Left lung (tissue), 10 donors: ENCODE measurements around the gene FLRT2. TPM values are rescaled to one million over a fixed set of nuclear protein-coding genes. Genes with fewer than 3 reads are reported as not detected.

Experiments used
- ATAC-seq: fragments of 200-7000 bp; cut with Tn5 transposase; one replicate; pipeline ENCODE4 v1.9.1; 2020; ENCODE audit warnings: moderate library complexity
- DNase-seq, 4 donors: peaks; one replicate each; pipeline ENCODE4 v3.0.0-alpha.2; 2013 to 2020
- H3K27ac ChIP-seq, 2 donors: fragments of 200-600 bp; sonication (generic) in 1 of 2; one replicate each; pipeline versions ENCODE4 v1.5.0 to v1.8.0; 2020 to 2021
- H3K27me3 ChIP-seq, 2 donors: fragments of 200-600 bp; sonication (generic) in 1 of 2; one replicate each; pipeline versions ENCODE4 v1.5.0 to v1.8.0; 2020 to 2021
- H3K36me3 ChIP-seq, 2 donors: fragments of 200-600 bp; sonication (generic) in 1 of 2; one replicate each; pipeline versions ENCODE4 v1.5.0 to v1.8.0; 2020 to 2021
- H3K4me1 ChIP-seq, 2 donors: fragments of 200-600 bp; one replicate each; pipeline ENCODE4 v1.8.0; 2021
- H3K4me3 ChIP-seq, 2 donors: fragments of 200-600 bp; sonication (generic) in 1 of 2; one replicate each; pipeline versions ENCODE4 v1.5.0 to v1.8.0; 2020 to 2021; ENCODE audit warnings: mild to moderate bottlenecking in 1 of 2
- H3K9me3 ChIP-seq, 2 donors: fragments of 200-600 bp; sonication (generic) in 1 of 2; one replicate each; pipeline versions ENCODE4 v1.5.0 to v1.8.0; 2020 to 2021
- intact Hi-C, 2 donors: fragments of 100-400 bp; cut with DNase I; formaldehyde crosslinking; loops; one replicate each; pipeline versions ENCODE4 v1.11.2 to v1.14.2; 2022
- polyA plus RNA-seq, 6 donors: library from polyadenylated mRNA; unstranded; fragments of 120-200 nt; gene quantifications; one replicate each; pipeline ENCODE4 v1.2.1, GENCODE V29; 2013; ENCODE audit not compliant: insufficient read length in 6 of 6
- total RNA-seq, 2 donors: library from RNA; stranded (reverse); fragmentation: NEBNext Ultra II Directional; extraction: Animal tissue kit (Norgen Biotek cat#: 25700); gene quantifications; one replicate each; pipeline ENCODE4 v1.2.1, GENCODE V29; 2021
- TF ChIP-seq, protein P1 (sequence below), 2 donors: fragments of 200-600 bp; sonication (generic) in 1 of 2; IDR thresholded peaks; one replicate each; pipeline versions ENCODE4 v1.5.0 to v1.8.0; 2021; ENCODE audit warnings: antibody characterized with exemption in 2 of 2
- donor health status: DM: no; HTN: yes; CAD: no.
- donor health status: DM: no; HTN: no; CAD: no.

The FLRT2 gene
- total and polyA plus RNA-seq, 8 donors = 19.1 to 51.3 (median 35.3) TPM

DNA sequence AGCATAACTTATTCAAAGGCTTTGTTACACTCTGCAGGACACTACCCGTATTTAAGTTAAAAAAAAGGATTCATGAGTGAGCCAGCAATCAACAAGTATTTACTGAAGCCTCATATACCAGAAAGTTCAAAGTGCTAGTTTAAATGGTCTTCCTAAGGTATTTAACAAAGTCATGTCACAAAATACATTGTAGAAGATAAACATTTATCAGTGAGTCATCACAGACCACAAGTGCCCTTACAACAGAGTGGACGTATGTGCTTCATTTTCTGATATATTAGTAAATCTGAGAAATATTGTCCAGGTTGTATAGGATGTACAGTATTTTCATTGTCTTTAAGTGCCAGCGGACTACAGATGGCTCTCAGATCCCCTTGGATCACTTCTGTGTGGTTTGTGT is 24.2 kb downstream of the FLRT2 start:
- no peaks in the 10 kb centered on the region for H3K4me1 ChIP-seq
- ATAC-seq (no peak), DNase-seq (no peak)
- H3K27ac ChIP-seq = no peak overlapping the region
- H3K4me3 ChIP-seq = no peak overlapping the region
- no peaks in the 10 kb centered on the region for H3K36me3 ChIP-seq
- intact Hi-C loops = no loop called here
- TF ChIP-seq, protein P1, sequence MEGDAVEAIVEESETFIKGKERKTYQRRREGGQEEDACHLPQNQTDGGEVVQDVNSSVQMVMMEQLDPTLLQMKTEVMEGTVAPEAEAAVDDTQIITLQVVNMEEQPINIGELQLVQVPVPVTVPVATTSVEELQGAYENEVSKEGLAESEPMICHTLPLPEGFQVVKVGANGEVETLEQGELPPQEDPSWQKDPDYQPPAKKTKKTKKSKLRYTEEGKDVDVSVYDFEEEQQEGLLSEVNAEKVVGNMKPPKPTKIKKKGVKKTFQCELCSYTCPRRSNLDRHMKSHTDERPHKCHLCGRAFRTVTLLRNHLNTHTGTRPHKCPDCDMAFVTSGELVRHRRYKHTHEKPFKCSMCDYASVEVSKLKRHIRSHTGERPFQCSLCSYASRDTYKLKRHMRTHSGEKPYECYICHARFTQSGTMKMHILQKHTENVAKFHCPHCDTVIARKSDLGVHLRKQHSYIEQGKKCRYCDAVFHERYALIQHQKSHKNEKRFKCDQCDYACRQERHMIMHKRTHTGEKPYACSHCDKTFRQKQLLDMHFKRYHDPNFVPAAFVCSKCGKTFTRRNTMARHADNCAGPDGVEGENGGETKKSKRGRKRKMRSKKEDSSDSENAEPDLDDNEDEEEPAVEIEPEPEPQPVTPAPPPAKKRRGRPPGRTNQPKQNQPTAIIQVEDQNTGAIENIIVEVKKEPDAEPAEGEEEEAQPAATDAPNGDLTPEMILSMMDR (IDR thresholded peaks at IDR 0.05) = no peak
- no peaks in the 10 kb centered on the region for H3K9me3 ChIP-seq
- H3K27me3 ChIP-seq = no peaks in the 10 kb centered on the region

DNA sequence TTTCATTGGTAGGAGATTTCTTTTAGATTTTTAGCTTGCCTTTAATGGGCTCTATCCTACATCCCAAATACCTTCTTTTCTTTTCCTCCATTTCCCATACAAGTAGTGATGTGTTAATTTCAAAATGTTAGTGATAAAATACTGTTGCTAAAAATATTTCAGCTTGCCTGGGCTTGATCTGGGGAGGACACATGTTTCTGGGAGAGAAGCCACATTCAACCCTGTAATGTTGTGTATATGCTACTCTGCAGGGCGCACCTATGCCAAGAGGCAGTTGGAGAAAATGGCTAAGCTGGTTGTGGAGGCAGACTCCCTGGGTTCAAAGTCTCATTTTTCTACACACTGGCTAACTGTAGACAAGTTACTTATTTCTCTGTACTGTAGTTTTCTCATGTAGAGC is 26.3 kb downstream of the FLRT2 start:
- no peak for ATAC-seq
- intact Hi-C loops = no loop called here

DNA sequence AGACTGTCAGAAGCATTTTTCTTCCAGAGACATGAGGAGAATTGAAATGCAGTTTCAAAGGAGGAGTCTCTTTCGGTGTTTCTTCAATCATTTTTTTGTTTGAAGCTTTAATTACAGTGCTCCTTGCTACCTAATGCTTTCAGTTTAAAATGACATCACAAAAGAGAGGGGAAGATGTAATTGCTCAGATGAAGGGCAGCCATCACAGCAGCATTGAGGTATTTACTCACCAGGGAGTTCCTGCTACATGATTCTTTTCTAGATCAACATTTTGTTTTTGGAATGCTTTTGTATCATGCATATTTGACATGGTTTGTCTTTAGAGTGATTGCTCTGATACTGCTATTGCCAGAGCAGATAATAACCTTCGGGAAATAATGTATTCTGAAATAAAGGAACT is 28.6 kb downstream of the FLRT2 start:
- Histone ChIP-seq H3K27me3 (no peaks in the 10 kb centered on the region), H3K36me3 (no peaks in the 10 kb centered on the region), H3K27ac (no peak overlapping the region), H3K4me3 (no peak overlapping the region), H3K4me1 (no peaks in the 10 kb centered on the region), H3K9me3 (no peaks in the 10 kb centered on the region)
- TF ChIP-seq, protein P1 (IDR thresholded peaks at IDR 0.05) = no peak
- intact Hi-C loops = no loop called here
- ATAC-seq = no peak
- no peak for DNase-seq

More for the DNA sequence above, 26.3 kb downstream of the FLRT2 start:
- DNase-seq = no peak
- Histone ChIP-seq H3K27me3 (no peaks in the 10 kb centered on the region), H3K4me3 (no peak overlapping the region), H3K27ac (no peak overlapping the region), H3K4me1 (no peaks in the 10 kb centered on the region), H3K36me3 (no peaks in the 10 kb centered on the region), H3K9me3 (no peaks in the 10 kb centered on the region)
- TF ChIP-seq, protein P1 (IDR thresholded peaks at IDR 0.05) = no peak

DNA sequence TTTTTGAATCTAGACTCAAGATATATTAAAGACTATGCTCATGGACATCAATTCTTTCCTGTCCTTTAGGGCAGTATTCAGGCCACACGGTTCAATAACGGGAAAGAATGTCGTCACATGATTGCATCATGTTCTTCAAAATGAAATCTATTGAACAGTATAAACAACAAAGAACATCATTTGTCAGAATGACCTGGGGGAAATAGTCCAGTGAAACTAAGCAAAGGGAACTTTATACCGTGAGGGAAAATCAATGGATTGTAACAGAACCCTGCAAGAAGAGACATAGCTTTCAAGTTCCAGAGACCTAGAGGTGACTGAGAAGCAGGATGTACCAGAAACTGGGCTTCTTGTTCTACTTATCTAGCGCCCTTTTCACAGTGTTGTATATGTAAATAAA is 32.7 kb downstream of the FLRT2 start:
- TF ChIP-seq, protein P1 (IDR thresholded peaks at IDR 0.05) = no peak
- DNase-seq (no peak), ATAC-seq (no peak)
- Histone ChIP-seq H3K36me3 (no peaks in the 10 kb centered on the region), H3K27me3 (no peaks in the 10 kb centered on the region), H3K9me3 (no peaks in the 10 kb centered on the region), H3K4me3 (no peak overlapping the region), H3K27ac (no peak overlapping the region), H3K4me1 (no peaks in the 10 kb centered on the region)
- intact Hi-C loops = no loop called here

DNA sequence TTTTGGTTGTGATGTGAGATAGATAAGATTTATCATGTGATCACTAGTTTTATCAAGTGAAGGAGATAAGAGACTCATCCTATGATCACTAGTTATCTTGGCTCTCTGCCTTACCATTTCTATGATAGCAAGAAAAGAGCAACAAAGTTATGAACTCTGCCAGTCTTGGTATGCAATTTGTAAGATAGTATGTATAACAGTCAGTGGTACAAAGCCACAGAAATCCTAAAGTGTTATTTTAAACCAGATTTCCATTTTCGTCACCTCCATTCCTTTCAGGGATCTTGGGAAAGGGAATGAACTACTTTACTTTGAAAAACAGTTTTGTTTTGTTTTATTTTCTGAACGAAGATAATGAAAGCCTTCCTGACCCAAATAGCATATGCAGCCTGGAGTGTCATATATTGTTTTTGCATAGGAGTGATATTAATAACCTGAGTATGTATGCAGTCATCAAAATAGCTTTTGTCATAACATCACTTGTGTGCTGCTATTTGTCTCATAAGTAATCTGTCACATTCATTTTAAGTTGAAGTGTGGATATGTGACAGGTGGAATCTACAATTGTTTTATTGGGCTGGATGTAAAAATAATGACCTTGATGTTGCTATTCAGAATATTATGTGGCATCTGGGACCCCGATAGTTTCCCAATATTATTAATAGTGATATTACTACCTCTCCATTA is 35.0 kb downstream of the FLRT2 start:
- Histone ChIP-seq H3K27ac (no peak overlapping the region), H3K27me3 (no peaks in the 10 kb centered on the region), H3K4me1 (no peaks in the 10 kb centered on the region), H3K4me3 (no peak overlapping the region), H3K9me3 (no peaks in the 10 kb centered on the region), H3K36me3 (no peaks in the 10 kb centered on the region)
- TF ChIP-seq, protein P1 (IDR thresholded peaks at IDR 0.05) = no peak
- ATAC-seq (no peak), DNase-seq (no peak)
- intact Hi-C loops = no loop called here
